HEK293 (cell line): ENCODE data around the gene CMTM2.

Experiments used
- FEZF1 ChIP-seq: fragments of 450-650 bp; formaldehyde crosslinking; IDR thresholded peaks from 2 replicates; pipeline ENCODE4 v1.5.1; 2016; ENCODE audit warnings: missing biosample characterization, missing genetic modification characterization
- KLF10 ChIP-seq: fragments of 450-650 bp; IDR thresholded peaks from 2 replicates; pipeline ENCODE4 v1.5.1; 2018; ENCODE audit warnings: missing biosample characterization, mild to moderate bottlenecking, missing genetic modification characterization
- KLF16 ChIP-seq: fragments of 450-650 bp; formaldehyde crosslinking; IDR thresholded peaks from 2 replicates; pipeline ENCODE4 v1.5.1; 2017; ENCODE audit warnings: missing biosample characterization, missing genetic modification characterization
- MEIS1 ChIP-seq: sonication (generic); formaldehyde crosslinking; IDR thresholded peaks from 2 replicates; pipeline ENCODE4 v1.8.1; 2022; ENCODE audit warnings: missing genetic modification reagents, mild to moderate bottlenecking, borderline replicate concordance
- PRDM2 ChIP-seq: fragments of 450-650 bp; formaldehyde crosslinking; IDR thresholded peaks from 2 replicates; pipeline ENCODE4 v1.5.1; 2016; ENCODE audit warnings: missing biosample characterization, missing genetic modification characterization, borderline replicate concordance
- PRDM4 ChIP-seq: fragments of 450-650 bp; formaldehyde crosslinking; IDR thresholded peaks from 2 replicates; pipeline ENCODE4 v1.5.1; 2017; ENCODE audit warnings: missing biosample characterization, missing genetic modification characterization
- REST ChIP-seq: fragments of 450-650 bp; formaldehyde crosslinking; IDR thresholded peaks from 2 replicates; pipeline ENCODE4 v1.5.1; 2016; ENCODE audit warnings: missing biosample characterization, missing genetic modification characterization
- SP3 ChIP-seq: fragments of 450-650 bp; formaldehyde crosslinking; IDR thresholded peaks from 2 replicates; pipeline ENCODE4 v1.5.1; 2016; ENCODE audit warnings: missing biosample characterization, missing genetic modification characterization
- ZEB2 ChIP-seq: fragments of 450-650 bp; formaldehyde crosslinking; IDR thresholded peaks from 2 replicates; pipeline ENCODE4 v1.5.1; 2016; ENCODE audit warnings: missing biosample characterization, missing genetic modification characterization
- ZIC2 ChIP-seq: fragments of 450-650 bp; formaldehyde crosslinking; IDR thresholded peaks from 2 replicates; pipeline ENCODE4 v1.5.1; 2016; ENCODE audit warnings: missing biosample characterization, missing genetic modification characterization
- ZNF221 ChIP-seq: fragments of 450-650 bp; formaldehyde crosslinking; IDR thresholded peaks from 2 replicates; pipeline ENCODE4 v1.5.1; 2017; ENCODE audit warnings: missing biosample characterization, missing genetic modification characterization, borderline replicate concordance
- ZNF248 ChIP-seq: fragments of 450-650 bp; formaldehyde crosslinking; IDR thresholded peaks from 2 replicates; pipeline ENCODE4 v1.5.1; 2017; ENCODE audit warnings: missing biosample characterization, missing genetic modification characterization
- ZNF335 ChIP-seq: fragments of 450-650 bp; formaldehyde crosslinking; conservative IDR thresholded peaks from 2 replicates; pipeline ENCODE4 v1.5.1; 2016; ENCODE audit warnings: missing biosample characterization, missing genetic modification characterization
- ZNF394 ChIP-seq: fragments of 450-650 bp; formaldehyde crosslinking; IDR thresholded peaks from 2 replicates; pipeline ENCODE4 v1.5.1; 2016; ENCODE audit warnings: missing biosample characterization, missing genetic modification characterization, mild to moderate bottlenecking, moderate library complexity, borderline replicate concordance
- ZNF521 ChIP-seq: fragments of 450-650 bp; formaldehyde crosslinking; IDR thresholded peaks from 2 replicates; pipeline ENCODE4 v1.5.1; 2017; ENCODE audit warnings: missing biosample characterization, mild to moderate bottlenecking, missing genetic modification characterization
- ZNF548 ChIP-seq: fragments of 450-650 bp; formaldehyde crosslinking; IDR thresholded peaks from 2 replicates; pipeline ENCODE4 v1.5.1; 2016; ENCODE audit warnings: missing biosample characterization, missing genetic modification characterization
- ZNF558 ChIP-seq: fragments of 450-650 bp; formaldehyde crosslinking; IDR thresholded peaks from 2 replicates; pipeline ENCODE4 v1.5.1; 2016; ENCODE audit warnings: missing biosample characterization, missing genetic modification characterization
- ZNF596 ChIP-seq: fragments of 450-650 bp; IDR thresholded peaks from 2 replicates; pipeline ENCODE4 v1.5.0; 2018; ENCODE audit warnings: missing biosample characterization, mild to moderate bottlenecking, missing genetic modification characterization, moderate library complexity
- ZNF621 ChIP-seq: fragments of 450-650 bp; formaldehyde crosslinking; IDR thresholded peaks from 2 replicates; pipeline ENCODE4 v1.5.1; 2017; ENCODE audit warnings: missing biosample characterization, missing genetic modification characterization
- ZNF639 ChIP-seq: fragments of 450-650 bp; formaldehyde crosslinking; IDR thresholded peaks from 2 replicates; pipeline ENCODE4 v1.5.1; 2016; ENCODE audit warnings: missing biosample characterization, missing genetic modification characterization
- ZNF660 ChIP-seq: fragments of 450-650 bp; IDR thresholded peaks from 2 replicates; pipeline ENCODE4 v1.5.1; 2018; ENCODE audit warnings: missing biosample characterization, mild to moderate bottlenecking, missing genetic modification characterization
- ZNF670 ChIP-seq: fragments of 450-650 bp; formaldehyde crosslinking; IDR thresholded peaks from 2 replicates; pipeline ENCODE4 v1.5.1; 2016; ENCODE audit warnings: missing biosample characterization, missing genetic modification characterization, low read depth
- ZNF677 ChIP-seq: fragments of 450-650 bp; IDR thresholded peaks from 2 replicates; pipeline ENCODE4 v1.5.0; 2018; ENCODE audit warnings: missing biosample characterization, mild to moderate bottlenecking, missing genetic modification characterization, moderate library complexity
- ZNF76 ChIP-seq: fragments of 450-650 bp; formaldehyde crosslinking; IDR thresholded peaks from 2 replicates; pipeline ENCODE4; 2016; ENCODE audit warnings: low read depth, missing biosample characterization, missing genetic modification characterization, borderline replicate concordance

Gene CMTM2

GRCh38 chr16:66549284-66550131 is 29.8 kb upstream of the CMTM2 start, which contains the start of gene TK2 (continued):
- 0 out of 2 replicates have a peak, but pooled peaks have one; percentile 24 for TF ChIP-seq REST
- no peak for TF ChIP-seq PRDM4 (tag by site-specific recombination)
- no peak for TF ChIP-seq MEIS1 (CRISPR knock-in tag)
- peak; percentile 63 for TF ChIP-seq ZNF335 (tag by site-specific recombination)
- peak; percentile 94 for TF ChIP-seq ZNF660
- no peak for TF ChIP-seq ZNF521 (tag by site-specific recombination)
- TF ChIP-seq ZNF596 (tag by site-specific recombination), result peak; percentile 36; the same call in 1 of the 2 replicates
- TF ChIP-seq KLF16 (tag by site-specific recombination), result peak; percentile 88
- no peak for TF ChIP-seq ZNF621
- 0 out of 2 replicates have a peak, but pooled peaks have one; percentile 32 for TF ChIP-seq ZNF76 (tag by site-specific recombination)
- TF ChIP-seq ZNF670 (tag by site-specific recombination), result no peak
- TF ChIP-seq FEZF1 (tag by site-specific recombination), result no peak
- TF ChIP-seq ZNF677 (tag by site-specific recombination), result no peak
- no peak for TF ChIP-seq ZNF248 (tag by site-specific recombination)
- peak; percentile 58; the same call in 1 of the 2 replicates for TF ChIP-seq SP3 (tag by site-specific recombination)
- no peak for TF ChIP-seq ZIC2 (tag by site-specific recombination)
- TF ChIP-seq ZNF548 (tag by site-specific recombination), result no peak
- no peak for TF ChIP-seq ZNF558
- TF ChIP-seq ZNF639 (tag by site-specific recombination), result no peak
- no peak for TF ChIP-seq ZNF394 (tag by site-specific recombination)
- TF ChIP-seq ZNF221 (tag by site-specific recombination), result no peak
- TF ChIP-seq KLF10 (tag by site-specific recombination), result peak; percentile 17; the same call in 1 of the 2 replicates
- TF ChIP-seq ZEB2 (tag by site-specific recombination), result peak; percentile 14; the same call in 1 of the 2 replicates
- TF ChIP-seq PRDM2 (tag by site-specific recombination), result no peak
